ENCODE results near the gene UGT1A4.

Gene UGT1A4

DNA sequence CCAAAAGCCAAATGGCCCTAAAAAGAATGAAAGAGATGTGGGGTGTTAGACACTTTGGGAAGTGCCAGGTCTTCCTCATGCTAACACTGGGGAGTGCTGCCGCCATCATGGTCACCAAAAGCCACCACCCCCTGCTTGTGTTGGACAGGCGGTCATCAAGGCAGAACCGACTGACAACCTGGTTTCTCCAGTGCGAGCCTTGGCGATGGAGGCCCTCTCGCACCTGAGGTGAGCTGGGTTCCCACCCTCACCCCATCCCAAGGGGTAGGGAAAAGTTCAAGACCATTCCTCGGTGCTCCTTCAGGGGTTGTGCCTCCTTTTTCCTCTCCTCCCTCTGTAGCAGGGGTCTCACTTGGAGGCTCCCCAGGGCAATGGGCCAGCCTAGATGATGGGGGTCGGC is 93.2 kb downstream of the UGT1A4 start:
- DNase-seq (ENCODE audit: low spot score), result peak; percentile 41
- Histone ChIP-seq H3K4me3 (no peak overlapping the region), H3K27ac (no peak overlapping the region)
- TF ChIP-seq, protein P1, sequence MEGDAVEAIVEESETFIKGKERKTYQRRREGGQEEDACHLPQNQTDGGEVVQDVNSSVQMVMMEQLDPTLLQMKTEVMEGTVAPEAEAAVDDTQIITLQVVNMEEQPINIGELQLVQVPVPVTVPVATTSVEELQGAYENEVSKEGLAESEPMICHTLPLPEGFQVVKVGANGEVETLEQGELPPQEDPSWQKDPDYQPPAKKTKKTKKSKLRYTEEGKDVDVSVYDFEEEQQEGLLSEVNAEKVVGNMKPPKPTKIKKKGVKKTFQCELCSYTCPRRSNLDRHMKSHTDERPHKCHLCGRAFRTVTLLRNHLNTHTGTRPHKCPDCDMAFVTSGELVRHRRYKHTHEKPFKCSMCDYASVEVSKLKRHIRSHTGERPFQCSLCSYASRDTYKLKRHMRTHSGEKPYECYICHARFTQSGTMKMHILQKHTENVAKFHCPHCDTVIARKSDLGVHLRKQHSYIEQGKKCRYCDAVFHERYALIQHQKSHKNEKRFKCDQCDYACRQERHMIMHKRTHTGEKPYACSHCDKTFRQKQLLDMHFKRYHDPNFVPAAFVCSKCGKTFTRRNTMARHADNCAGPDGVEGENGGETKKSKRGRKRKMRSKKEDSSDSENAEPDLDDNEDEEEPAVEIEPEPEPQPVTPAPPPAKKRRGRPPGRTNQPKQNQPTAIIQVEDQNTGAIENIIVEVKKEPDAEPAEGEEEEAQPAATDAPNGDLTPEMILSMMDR (IDR thresholded peaks at IDR 0.05), result no peak

DNA sequence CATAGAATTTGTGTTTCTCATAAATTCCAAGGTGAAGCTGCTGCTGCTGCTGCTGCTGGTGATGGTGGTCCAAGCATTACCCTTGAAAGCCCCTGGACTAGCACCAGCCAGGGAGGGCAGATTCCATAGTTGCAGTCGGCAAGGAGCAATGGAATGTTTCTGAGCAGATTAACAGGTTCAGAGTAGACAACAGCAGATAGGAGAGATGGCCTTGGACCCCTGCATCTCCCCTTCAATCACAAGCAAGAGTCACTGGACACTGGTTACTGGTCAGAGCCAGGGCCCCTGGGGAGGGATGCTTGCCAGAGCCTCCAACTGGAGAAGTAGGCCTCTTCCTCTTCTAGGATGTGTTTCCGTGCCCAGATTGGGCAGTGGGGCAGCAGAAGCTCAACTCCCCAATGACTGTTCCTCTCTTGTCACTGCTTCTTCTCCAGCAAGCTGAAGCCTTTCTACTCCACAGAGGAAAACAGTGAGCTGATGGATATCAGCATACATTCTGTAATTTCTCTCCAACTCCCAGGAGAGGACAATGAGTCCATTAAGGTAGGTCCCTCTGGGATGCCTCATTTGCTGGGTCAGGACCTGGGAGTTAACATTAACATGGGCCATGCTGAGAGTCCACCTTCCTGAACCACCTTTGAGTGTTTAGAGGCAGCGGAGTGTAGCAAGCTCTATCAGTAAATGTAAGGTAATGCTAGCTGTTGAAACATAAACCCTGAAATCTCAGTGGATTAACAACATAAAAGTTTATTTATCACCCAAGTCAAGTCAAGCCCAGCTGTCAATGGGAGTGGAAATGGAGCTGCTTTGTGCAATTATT is 94.9 kb downstream of the UGT1A4 start:
- TF ChIP-seq, protein P1 (IDR thresholded peaks at IDR 0.05), result no peak
- DNase-seq (ENCODE audit: low spot score), result peak; percentile 43
- Histone ChIP-seq H3K4me3 (no peak overlapping the region), H3K27ac (no peak overlapping the region)

DNA sequence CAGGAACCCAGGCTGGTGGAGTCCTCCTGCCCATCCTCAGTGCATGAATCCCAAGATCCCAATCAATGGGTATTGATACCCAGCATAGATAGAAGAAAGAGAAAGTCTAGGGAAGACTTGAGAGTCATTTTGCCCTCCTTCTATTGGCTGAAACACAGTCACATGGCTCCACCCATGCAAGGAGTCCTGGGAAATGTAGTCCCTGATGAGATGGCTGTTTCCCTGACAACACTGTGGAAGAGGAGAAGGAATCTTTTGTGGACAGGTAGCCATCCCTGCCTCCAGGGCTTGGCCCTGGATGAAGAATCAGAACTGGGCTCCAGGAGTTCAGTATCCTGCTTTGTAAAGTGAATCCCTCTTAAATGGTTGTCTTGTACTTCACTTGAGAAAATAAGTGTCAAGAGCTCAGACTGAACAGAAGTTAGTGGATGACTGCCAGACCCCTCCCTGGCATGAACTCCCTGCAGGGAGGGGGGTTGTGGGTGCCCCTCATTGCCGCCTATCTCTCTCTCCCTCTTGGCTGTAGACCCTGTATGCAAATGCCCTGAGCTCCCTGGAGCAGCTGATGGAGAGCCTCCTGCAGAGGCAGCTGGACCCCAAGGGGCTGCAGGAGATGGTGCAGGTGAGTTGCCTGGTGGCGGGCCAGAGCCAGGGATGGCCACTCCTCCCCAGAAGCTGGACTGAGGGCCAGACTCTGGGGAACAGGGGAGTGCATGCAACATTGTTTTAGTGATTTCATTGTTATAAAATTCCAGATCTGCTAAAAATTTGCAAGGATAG is 95.7 kb downstream of the UGT1A4 start:
- Histone ChIP-seq H3K27ac (no peak overlapping the region), H3K4me3 (no peak overlapping the region)
- peak; percentile 43 for DNase-seq (ENCODE audit: low spot score)
- TF ChIP-seq, protein P1 (IDR thresholded peaks at IDR 0.05), result no peak

- DNase-seq (ENCODE audit: low spot score), result no peak
- TF ChIP-seq, protein P1 (IDR thresholded peaks at IDR 0.05), result no peak
- no peak overlapping the region for H3K27ac ChIP-seq
Observed at GRCh38 chr2:233815861-233816260, 97.3 kb downstream of the UGT1A4 start.

GRCh38 chr2:233816334-233816733 is 97.8 kb downstream of the UGT1A4 start:
- no peak overlapping the region for H3K4me3 ChIP-seq
- TF ChIP-seq, protein P1 (IDR thresholded peaks at IDR 0.05), result no peak
- peak; percentile 12 for DNase-seq (ENCODE audit: low spot score)
- no peak overlapping the region for H3K27ac ChIP-seq

More at GRCh38 chr2:233815861-233816260, 97.3 kb downstream of the UGT1A4 start:
- no peak overlapping the region for H3K4me3 ChIP-seq

DNA sequence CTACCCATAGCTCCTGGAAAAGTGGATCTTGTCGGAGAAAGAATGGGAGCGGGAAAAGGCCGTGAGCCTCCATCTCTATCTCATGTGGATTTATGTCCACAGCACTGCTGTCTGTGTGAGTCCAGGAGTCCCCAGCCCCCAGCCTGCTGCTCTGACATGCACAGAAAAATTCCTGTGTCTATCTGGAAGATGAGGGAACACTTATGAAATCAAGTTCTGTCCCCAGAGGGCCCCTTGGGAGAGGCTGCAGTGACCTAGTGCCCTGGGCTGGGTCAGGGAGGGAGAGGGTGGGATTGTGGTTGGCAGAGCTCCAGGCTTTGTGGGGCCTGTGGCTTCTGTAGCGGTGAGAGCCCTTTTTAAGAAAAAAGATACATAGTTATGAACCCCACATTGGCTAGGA is 98.2 kb downstream of the UGT1A4 start:
- no peak overlapping the region for H3K27ac ChIP-seq
- H3K4me3 ChIP-seq, result no peak overlapping the region
- DNase-seq (ENCODE audit: low spot score), result peak; percentile 57
- TF ChIP-seq, protein P1 (IDR thresholded peaks at IDR 0.05), result no peak
